ENCODE results near the gene SNX30.

DNA sequence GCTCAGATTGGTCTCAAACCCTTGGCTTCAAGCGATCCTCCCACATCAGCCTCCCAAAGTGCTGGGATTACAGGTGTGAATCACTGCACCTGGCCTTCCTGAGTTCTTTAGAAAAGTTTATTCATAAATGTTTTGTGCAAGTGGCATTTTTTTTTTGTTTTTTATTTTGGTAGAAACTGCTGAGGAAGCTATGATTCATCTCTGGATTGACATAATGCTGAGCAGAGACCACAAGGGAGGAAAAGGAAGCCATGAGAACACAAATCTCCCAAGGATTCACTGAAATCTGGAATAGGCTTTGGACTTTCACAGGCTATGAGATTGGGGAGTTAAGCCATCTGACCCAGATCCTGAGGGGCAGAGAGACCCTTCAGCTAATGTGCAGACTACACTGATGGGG, 143.5 kb downstream of the SNX30 start:
- TF ChIP-seq, protein P1, sequence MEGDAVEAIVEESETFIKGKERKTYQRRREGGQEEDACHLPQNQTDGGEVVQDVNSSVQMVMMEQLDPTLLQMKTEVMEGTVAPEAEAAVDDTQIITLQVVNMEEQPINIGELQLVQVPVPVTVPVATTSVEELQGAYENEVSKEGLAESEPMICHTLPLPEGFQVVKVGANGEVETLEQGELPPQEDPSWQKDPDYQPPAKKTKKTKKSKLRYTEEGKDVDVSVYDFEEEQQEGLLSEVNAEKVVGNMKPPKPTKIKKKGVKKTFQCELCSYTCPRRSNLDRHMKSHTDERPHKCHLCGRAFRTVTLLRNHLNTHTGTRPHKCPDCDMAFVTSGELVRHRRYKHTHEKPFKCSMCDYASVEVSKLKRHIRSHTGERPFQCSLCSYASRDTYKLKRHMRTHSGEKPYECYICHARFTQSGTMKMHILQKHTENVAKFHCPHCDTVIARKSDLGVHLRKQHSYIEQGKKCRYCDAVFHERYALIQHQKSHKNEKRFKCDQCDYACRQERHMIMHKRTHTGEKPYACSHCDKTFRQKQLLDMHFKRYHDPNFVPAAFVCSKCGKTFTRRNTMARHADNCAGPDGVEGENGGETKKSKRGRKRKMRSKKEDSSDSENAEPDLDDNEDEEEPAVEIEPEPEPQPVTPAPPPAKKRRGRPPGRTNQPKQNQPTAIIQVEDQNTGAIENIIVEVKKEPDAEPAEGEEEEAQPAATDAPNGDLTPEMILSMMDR (IDR thresholded peaks at IDR 0.05): no peak
- TF ChIP-seq POLR2AphosphoS5 (IDR thresholded peaks at IDR 0.05) (no peak), EP300 (IDR thresholded peaks at IDR 0.05) (no peak), POLR2A (IDR thresholded peaks at IDR 0.05) (no peak)

All from sigmoid colon (tissue), 4 donors.